ENCODE measurements around the gene IL33. TPM values are rescaled to one million over a fixed set of nuclear protein-coding genes. Genes with fewer than 3 reads are reported as not detected.
A peak's percentile ranks its signal among the peaks of the same experiment; 100 is the strongest.

IL33 gene
- total and polyA plus RNA-seq, 2 of the 4 experiments (the other 2 are of a cell fraction), result not detected

DNA sequence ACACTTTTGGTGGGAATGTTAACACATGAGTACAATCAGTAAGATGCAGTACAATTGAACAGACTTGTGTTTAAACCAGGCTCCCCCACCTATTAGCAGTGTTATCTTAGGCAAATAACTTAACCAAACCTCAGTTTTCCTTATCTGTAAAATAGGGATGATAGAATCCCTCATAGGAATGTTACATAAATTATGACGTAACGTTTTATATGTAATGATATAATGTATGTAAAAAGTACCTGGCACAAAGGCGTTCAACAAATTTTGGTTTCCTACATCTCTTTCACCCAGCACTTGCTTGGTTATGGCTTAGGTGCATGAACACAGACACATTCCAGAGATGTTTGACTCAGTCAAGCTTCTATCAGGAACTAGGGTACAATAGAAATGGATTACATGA is 26.7 kb upstream of the IL33 start:
- no peak overlapping the region for H2BK5ac ChIP-seq (ENCODE audit: low read depth, low read length, poor library complexity, severe bottlenecking)
- H4K91ac ChIP-seq (ENCODE audit: insufficient read depth, low read depth, low read length), result no peak overlapping the region
- H3K18ac ChIP-seq (ENCODE audit: low read depth, low read length), result no peak overlapping the region
- no peak overlapping the region for H2BK15ac ChIP-seq (ENCODE audit: low read depth, low read length)
- H3K56ac ChIP-seq (ENCODE audit: extremely low read depth, insufficient read depth, low read length), result no peak overlapping the region
- no peak overlapping the region for H2AK5ac ChIP-seq (ENCODE audit: low read depth, low read length)
- ATAC-seq (ENCODE audit: low read depth) (no peak), DNase-seq (no peak)
- no peak overlapping the region for H3K4ac ChIP-seq (ENCODE audit: low read depth, low read length)
- H3K9ac ChIP-seq (ENCODE audit: low read depth, low read length), result no peak overlapping the region
- no peaks in the 10 kb centered on the region for H3K4me1 ChIP-seq (ENCODE audit: control insufficient read depth, insufficient read depth, low read length)
- TF ChIP-seq CHD1 (IDR thresholded peaks at IDR 0.05; ENCODE audit: low read depth, low read length) (no peak), CEBPB (IDR thresholded peaks at IDR 0.05; ENCODE audit: low read depth, low read length) (0 out of 2 replicates have a peak, but pooled peaks have one; percentile 2), RFX5 (IDR thresholded peaks at IDR 0.05; ENCODE audit: low read depth, low read length) (no peak), RAD21 (IDR thresholded peaks at IDR 0.05; ENCODE audit: low read length) (no peak), NFE2L2 (IDR thresholded peaks at IDR 0.05; ENCODE audit: low read depth, low read length) (no peak)
- TF ChIP-seq, protein P1, sequence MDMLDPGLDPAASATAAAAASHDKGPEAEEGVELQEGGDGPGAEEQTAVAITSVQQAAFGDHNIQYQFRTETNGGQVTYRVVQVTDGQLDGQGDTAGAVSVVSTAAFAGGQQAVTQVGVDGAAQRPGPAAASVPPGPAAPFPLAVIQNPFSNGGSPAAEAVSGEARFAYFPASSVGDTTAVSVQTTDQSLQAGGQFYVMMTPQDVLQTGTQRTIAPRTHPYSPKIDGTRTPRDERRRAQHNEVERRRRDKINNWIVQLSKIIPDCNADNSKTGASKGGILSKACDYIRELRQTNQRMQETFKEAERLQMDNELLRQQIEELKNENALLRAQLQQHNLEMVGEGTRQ (IDR thresholded peaks at IDR 0.05; ENCODE audit: low read depth, low read length), result no peak
- TF ChIP-seq, protein P2, sequence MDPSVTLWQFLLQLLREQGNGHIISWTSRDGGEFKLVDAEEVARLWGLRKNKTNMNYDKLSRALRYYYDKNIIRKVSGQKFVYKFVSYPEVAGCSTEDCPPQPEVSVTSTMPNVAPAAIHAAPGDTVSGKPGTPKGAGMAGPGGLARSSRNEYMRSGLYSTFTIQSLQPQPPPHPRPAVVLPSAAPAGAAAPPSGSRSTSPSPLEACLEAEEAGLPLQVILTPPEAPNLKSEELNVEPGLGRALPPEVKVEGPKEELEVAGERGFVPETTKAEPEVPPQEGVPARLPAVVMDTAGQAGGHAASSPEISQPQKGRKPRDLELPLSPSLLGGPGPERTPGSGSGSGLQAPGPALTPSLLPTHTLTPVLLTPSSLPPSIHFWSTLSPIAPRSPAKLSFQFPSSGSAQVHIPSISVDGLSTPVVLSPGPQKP (IDR thresholded peaks at IDR 0.05; ENCODE audit: borderline replicate concordance, low read depth, low read length), result no peak
- H3K4me2 ChIP-seq (ENCODE audit: low read depth, low read length), result no peak overlapping the region
- no peak overlapping the region for H2BK20ac ChIP-seq (ENCODE audit: low read depth, low read length)
- no peak overlapping the region for H4K5ac ChIP-seq (ENCODE audit: low read depth, low read length)
- no peaks in the 10 kb centered on the region for H3K9me1 ChIP-seq (ENCODE audit: insufficient read depth, low read length)
- in situ Hi-C loops (cut with MboI; ENCODE audit: low sequenced_read_pairs) (no loop called here), intact Hi-C loops (cut with micrococcal nuclease) (no loop called here), dilution Hi-C loops (cut with HindIII; ENCODE audit: low sequenced_read_pairs, unreplicated experiment) (no loop called here)
- ChIA-PET POLR2A (ENCODE audit: unreplicated experiment) (no interaction called here), CTCF (no interaction called here)
- WGBS, 2 experiments (ENCODE audit: extremely low coverage in 2 of 2, insufficient read length in 1 of 2), result no CpG with 5 or more reads among the region's 3 CpGs
- no peak overlapping the region for H4K8ac ChIP-seq (ENCODE audit: low read depth in 2 of 2, low read length in 2 of 2)
- no peak overlapping the region for H3K4me3 ChIP-seq (ENCODE audit: insufficient read depth, low read depth, low read length)
- no peak overlapping the region for H2AK9ac ChIP-seq (replicated peaks; ENCODE audit: low read depth, low read length, poor library complexity)
- no peaks in the 10 kb centered on the region for H3K36me3 ChIP-seq (ENCODE audit: control insufficient read depth, insufficient read depth, low read length)
- no peak overlapping the region for H3K27ac ChIP-seq (ENCODE audit: insufficient read depth, low read length)
- H3K79me1 ChIP-seq (ENCODE audit: low read depth in 1 of 2, low read length in 2 of 2), result no peaks in the 10 kb centered on the region
- H3K23ac ChIP-seq (ENCODE audit: low read depth, low read length), result no peak overlapping the region
- H3K9me3 ChIP-seq (ENCODE audit: control insufficient read depth, insufficient read depth, low read length), result no peaks in the 10 kb centered on the region
- H2AFZ ChIP-seq (replicated peaks; ENCODE audit: low read length, poor library complexity), result no peak overlapping the region
- no peak overlapping the region for H2BK120ac ChIP-seq (ENCODE audit: low read depth, low read length)
- H3K27me3 ChIP-seq (ENCODE audit: control insufficient read depth, insufficient read depth, low read length), result 0 out of 2 replicates have a peak, but pooled peaks cover 2% of the 10 kb centered on the region
- H3K14ac ChIP-seq (replicated peaks; ENCODE audit: low read depth, low read length), result no peak overlapping the region
- H4K20me1 ChIP-seq (ENCODE audit: insufficient read depth, low read length), result no peaks in the 10 kb centered on the region
- BruUV-seq (replicated peaks), result no TSS peak

All from IMR-90 (cell line).